ENCODE results near the gene SLC34A3. TPM values are rescaled to one million over a fixed set of nuclear protein-coding genes. Genes with fewer than 3 reads are reported as not detected.

The SLC34A3 gene
- not detected in 2 replicates for total RNA-seq (2014; rRNA removed; shearing (Covaris generic))

GRCh38 chr9:137230705-137231371, at the start of gene SLC34A3:
TSS of gene SLC34A3 (plus strand) at chr9:137230901. CDS start at chr9:137231703, 802 bp downstream.
- Histone ChIP-seq H3K4me1 (replicated peaks) (peaks cover 5% of the 10 kb centered on the region), H3K27me3 (replicated peaks) (peaks cover 39% of the 10 kb centered on the region), H3K27ac (no peak within 1 kb of the TSS), H3K4me3 (no peak within 1 kb of the TSS), H3K9me3 (replicated peaks) (no peaks in the 10 kb centered on the region), H3K36me3 (no peaks in the 10 kb centered on the region)
- no peak for DNase-seq (ENCODE audit: low read depth in 1 of 2, low spot score in 2 of 2)

GRCh38 chr9:137181680-137182079, 49.0 kb upstream of the SLC34A3 start:
- no peaks in the 10 kb centered on the region for H3K9me3 ChIP-seq (replicated peaks)
- H3K4me3 ChIP-seq = no peak overlapping the region
- H3K27me3 ChIP-seq (replicated peaks) = no peaks in the 10 kb centered on the region
- DNase-seq (ENCODE audit: low read depth in 1 of 2, low spot score in 2 of 2) = no peak
- peaks cover 62% of the 10 kb centered on the region for H3K36me3 ChIP-seq
- H3K4me1 ChIP-seq (replicated peaks) = peaks cover 10% of the 10 kb centered on the region
- no peak overlapping the region for H3K27ac ChIP-seq

GRCh38 chr9:137182836-137183235, 47.9 kb upstream of the SLC34A3 start:
- Histone ChIP-seq H3K27ac (no peak overlapping the region), H3K9me3 (replicated peaks) (no peaks in the 10 kb centered on the region), H3K4me3 (no peak overlapping the region), H3K4me1 (replicated peaks) (peaks cover 22% of the 10 kb centered on the region), H3K36me3 (peaks cover 73% of the 10 kb centered on the region), H3K27me3 (replicated peaks) (no peaks in the 10 kb centered on the region)
- DNase-seq (ENCODE audit: low read depth in 1 of 2, low spot score in 2 of 2) = no peak

- no peak for DNase-seq (ENCODE audit: low read depth in 1 of 2, low spot score in 2 of 2)
- Histone ChIP-seq H3K9me3 (replicated peaks) (no peaks in the 10 kb centered on the region), H3K4me1 (replicated peaks) (peaks cover 14% of the 10 kb centered on the region), H3K27ac (no peak overlapping the region), H3K36me3 (peaks cover 80% of the 10 kb centered on the region), H3K4me3 (no peak overlapping the region), H3K27me3 (replicated peaks) (no peaks in the 10 kb centered on the region)
Measured at GRCh38 chr9:137183980-137184595, 46.6 kb upstream of the SLC34A3 start.

- Histone ChIP-seq H3K36me3 (peaks cover 85% of the 10 kb centered on the region), H3K27ac (no peak overlapping the region), H3K4me3 (no peak overlapping the region), H3K4me1 (replicated peaks) (peaks cover 24% of the 10 kb centered on the region), H3K9me3 (replicated peaks) (no peaks in the 10 kb centered on the region), H3K27me3 (replicated peaks) (no peaks in the 10 kb centered on the region)
- DNase-seq (ENCODE audit: low read depth in 1 of 2, low spot score in 2 of 2) = no peak
Measured at GRCh38 chr9:137184881-137185660, 45.6 kb upstream of the SLC34A3 start.

- Histone ChIP-seq H3K4me1 (replicated peaks) (peaks cover 25% of the 10 kb centered on the region), H3K27me3 (replicated peaks) (no peaks in the 10 kb centered on the region), H3K9me3 (replicated peaks) (no peaks in the 10 kb centered on the region), H3K27ac (no peak overlapping the region), H3K4me3 (no peak overlapping the region), H3K36me3 (peaks cover 87% of the 10 kb centered on the region)
- DNase-seq (ENCODE audit: low read depth in 1 of 2, low spot score in 2 of 2) = no peak
Measured at GRCh38 chr9:137185921-137186320, 44.8 kb upstream of the SLC34A3 start.

GRCh38 chr9:137186385-137186784, 44.3 kb upstream of the SLC34A3 start:
- Histone ChIP-seq H3K4me3 (no peak overlapping the region), H3K9me3 (replicated peaks) (no peaks in the 10 kb centered on the region), H3K27ac (no peak overlapping the region), H3K36me3 (peaks cover 87% of the 10 kb centered on the region), H3K27me3 (replicated peaks) (no peaks in the 10 kb centered on the region), H3K4me1 (replicated peaks) (peaks cover 25% of the 10 kb centered on the region)
- DNase-seq (ENCODE audit: low read depth in 1 of 2, low spot score in 2 of 2) = no peak

- Histone ChIP-seq H3K4me3 (peak overlapping the region; percentile 93), H3K27ac (no peak overlapping the region), H3K4me1 (replicated peaks) (peaks cover 25% of the 10 kb centered on the region), H3K9me3 (replicated peaks) (no peaks in the 10 kb centered on the region), H3K36me3 (peaks cover 89% of the 10 kb centered on the region), H3K27me3 (replicated peaks) (no peaks in the 10 kb centered on the region)
- no peak for DNase-seq (ENCODE audit: low read depth in 1 of 2, low spot score in 2 of 2)
Measured at GRCh38 chr9:137187386-137187785, 43.3 kb upstream of the SLC34A3 start.

GRCh38 chr9:137188086-137188489, 42.6 kb upstream of the SLC34A3 start:
- Histone ChIP-seq H3K4me3 (peak overlapping the region; percentile 93), H3K4me1 (replicated peaks) (peaks cover 25% of the 10 kb centered on the region), H3K27me3 (replicated peaks) (no peaks in the 10 kb centered on the region), H3K36me3 (peaks cover 83% of the 10 kb centered on the region), H3K9me3 (replicated peaks) (no peaks in the 10 kb centered on the region), H3K27ac (peak overlapping the region; percentile 83)
- DNase-seq (ENCODE audit: low read depth in 1 of 2, low spot score in 2 of 2) = no peak

GRCh38 chr9:137188490-137189296, 42.0 kb upstream of the SLC34A3 start, which contains the start of the genes ANAPC2 and SSNA1:
TSS of gene ANAPC2 (minus strand) at chr9:137188560. CDS start at chr9:137188532, 28 bp downstream.
TSS of gene SSNA1 (plus strand) at chr9:137188676. CDS start at chr9:137188727, 51 bp downstream.
- H3K9me3 ChIP-seq (replicated peaks) = no peaks in the 10 kb centered on the region
- peaks cover 25% of the 10 kb centered on the region for H3K4me1 ChIP-seq (replicated peaks)
- DNase-seq (ENCODE audit: low read depth in 1 of 2, low spot score in 2 of 2) = peak; percentile 90 to 91
- peak within 1 kb of the TSS; percentile 93 for H3K4me3 ChIP-seq
- peaks cover 77% of the 10 kb centered on the region for H3K36me3 ChIP-seq
- no peaks in the 10 kb centered on the region for H3K27me3 ChIP-seq (replicated peaks)
- peak within 1 kb of the TSS; percentile 83 for H3K27ac ChIP-seq

GRCh38 chr9:137189297-137190295, 41.1 kb upstream of the SLC34A3 start:
- Histone ChIP-seq H3K4me1 (replicated peaks) (peaks cover 25% of the 10 kb centered on the region), H3K27ac (peak overlapping the region; percentile 83), H3K9me3 (replicated peaks) (no peaks in the 10 kb centered on the region), H3K4me3 (peak overlapping the region; percentile 93), H3K27me3 (replicated peaks) (no peaks in the 10 kb centered on the region), H3K36me3 (peaks cover 74% of the 10 kb centered on the region)
- no peak for DNase-seq (ENCODE audit: low read depth in 1 of 2, low spot score in 2 of 2)

- H3K4me1 ChIP-seq (replicated peaks) = peaks cover 25% of the 10 kb centered on the region
- no peaks in the 10 kb centered on the region for H3K9me3 ChIP-seq (replicated peaks)
- H3K4me3 ChIP-seq = no peak overlapping the region
- no peak overlapping the region for H3K27ac ChIP-seq
- DNase-seq (ENCODE audit: low read depth in 1 of 2, low spot score in 2 of 2) = no peak
- H3K36me3 ChIP-seq = peaks cover 69% of the 10 kb centered on the region
- no peaks in the 10 kb centered on the region for H3K27me3 ChIP-seq (replicated peaks)
Measured at GRCh38 chr9:137190315-137190856, 40.3 kb upstream of the SLC34A3 start.

Data from SJSA1 (cell line).